Activated CD8-positive, alpha-beta T cell treated with anti-CD3 and anti-CD28 coated beads, Interleukin-2, amount 10 ng/mL, durations not matched to agents 7 days and 5 days (primary cell): ENCODE measurements around the gene CPEB4. TPM values are rescaled to one million over a fixed set of nuclear protein-coding genes. Genes with fewer than 3 reads are reported as not detected.

Source experiments
- ATAC-seq: fragments of 150-1000 bp; cut with Tn5 transposase; one replicate; pipeline ENCODE4 v1.10.0; 2021; ENCODE audit warnings: moderate library complexity
- CTCF ChIA-PET: fragments of 350-600 bp; sonication (Branson Sonifier 250); formaldehyde crosslinking; loops from one replicate; lab custom pipeline; 2021; ENCODE audit warnings: antibody characterized with exemption; lab: Charles Lee
- POLR2A ChIA-PET: fragments of 350-600 bp; sonication (Branson Sonifier 250); formaldehyde crosslinking; loops from one replicate; lab custom pipeline; 2021; ENCODE audit warnings: antibody characterized with exemption; lab: Charles Lee
- DNase-seq: peaks from one replicate; pipeline ENCODE4 v3.0.0-alpha.2; 2020
- H3K27ac Mint-ChIP-seq: one replicate; pipeline ENCODE4 v1.8.0; 2021; ENCODE audit warnings: mild to moderate bottlenecking, mixed read lengths
- H3K27me3 Mint-ChIP-seq: one replicate; pipeline ENCODE4 v1.8.0; 2021; ENCODE audit warnings: low read depth, mixed read lengths
- H3K36me3 Mint-ChIP-seq: one replicate; pipeline ENCODE4 v1.8.0; 2021; ENCODE audit warnings: low read depth, mixed read lengths
- H3K4me1 Mint-ChIP-seq: one replicate; pipeline ENCODE4 v1.8.0; 2021; ENCODE audit warnings: low read depth, mixed read lengths
- H3K4me3 Mint-ChIP-seq: one replicate; pipeline ENCODE4 v1.8.0; 2021; ENCODE audit warnings: mild to moderate bottlenecking, mixed read lengths
- H3K9me3 Mint-ChIP-seq: one replicate; pipeline ENCODE4 v1.8.0; 2022; ENCODE audit warnings: mixed read lengths; ENCODE audit not compliant: insufficient read depth
- total RNA-seq, 2 experiments: library from RNA; stranded (reverse); gene quantifications; one replicate each; pipeline ENCODE4 v1.2.3, GENCODE V29; 2021

CPEB4 gene
- total RNA-seq, 2 experiments from 2014 or later: 10.5 to 12.3 TPM

GRCh38 chr5:173863359-173863758 is 24.8 kb upstream of the CPEB4 start:
- H3K36me3 Mint-ChIP-seq: no peaks in the 10 kb centered on the region
- H3K27me3 Mint-ChIP-seq: peaks cover 2% of the 10 kb centered on the region
- no peak for ATAC-seq
- ChIA-PET POLR2A (no interaction called here), CTCF (no interaction called here)
- no peak overlapping the region for H3K4me3 Mint-ChIP-seq
- DNase-seq: no peak
- H3K4me1 Mint-ChIP-seq: no peaks in the 10 kb centered on the region
- no peak overlapping the region for H3K27ac Mint-ChIP-seq
- no peaks in the 10 kb centered on the region for H3K9me3 Mint-ChIP-seq

GRCh38 chr5:173864126-173865050 is 23.8 kb upstream of the CPEB4 start:
- no peaks in the 10 kb centered on the region for H3K4me1 Mint-ChIP-seq
- DNase-seq (no peak), ATAC-seq (no peak)
- no peak overlapping the region for H3K27ac Mint-ChIP-seq
- peaks cover 2% of the 10 kb centered on the region for H3K27me3 Mint-ChIP-seq
- no peaks in the 10 kb centered on the region for H3K36me3 Mint-ChIP-seq
- no peak overlapping the region for H3K4me3 Mint-ChIP-seq
- H3K9me3 Mint-ChIP-seq: no peaks in the 10 kb centered on the region
- ChIA-PET POLR2A (no interaction called here), CTCF (interaction anchor here (1.0 kb wide), 1 partner anchor 23 kb away, joined by 4 read pairs; the partner anchor contains the start of gene CPEB4)

GRCh38 chr5:173866243-173866857 is 21.8 kb upstream of the CPEB4 start:
- ChIA-PET POLR2A (no interaction called here), CTCF (no interaction called here)
- H3K36me3 Mint-ChIP-seq: no peaks in the 10 kb centered on the region
- DNase-seq (no peak), ATAC-seq (no peak)
- H3K4me3 Mint-ChIP-seq: no peak overlapping the region
- no peaks in the 10 kb centered on the region for H3K9me3 Mint-ChIP-seq
- H3K27me3 Mint-ChIP-seq: no peaks in the 10 kb centered on the region
- no peak overlapping the region for H3K27ac Mint-ChIP-seq
- no peaks in the 10 kb centered on the region for H3K4me1 Mint-ChIP-seq

GRCh38 chr5:173866858-173867679 is 21.1 kb upstream of the CPEB4 start:
- Mint-ChIP-seq H3K27ac (no peak overlapping the region), H3K9me3 (no peaks in the 10 kb centered on the region)

GRCh38 chr5:173868096-173868880 is 19.9 kb upstream of the CPEB4 start:
- DNase-seq (no peak), ATAC-seq (no peak)
- POLR2A ChIA-PET: no interaction called here
- Mint-ChIP-seq H3K9me3 (no peaks in the 10 kb centered on the region), H3K36me3 (no peaks in the 10 kb centered on the region), H3K27ac (no peak overlapping the region), H3K27me3 (no peaks in the 10 kb centered on the region), H3K4me1 (no peaks in the 10 kb centered on the region), H3K4me3 (no peak overlapping the region)
- CTCF ChIA-PET: interaction anchor here (1.7 kb wide), 1 partner anchor 57 kb away, joined by 5 read pairs; no protein-coding TSS in a partner anchor

More at GRCh38 chr5:173866858-173867679, 21.1 kb upstream of the CPEB4 start:
- Mint-ChIP-seq H3K4me3 (no peak overlapping the region), H3K27me3 (no peaks in the 10 kb centered on the region), H3K36me3 (no peaks in the 10 kb centered on the region), H3K4me1 (no peaks in the 10 kb centered on the region)
- no peak for ATAC-seq
- no peak for DNase-seq
- ChIA-PET CTCF (no interaction called here), POLR2A (no interaction called here)

- CTCF ChIA-PET: interaction anchor here (1.7 kb wide), 1 partner anchor 56 kb away, joined by 5 read pairs; no protein-coding TSS in a partner anchor
Measured at GRCh38 chr5:173869316-173869715, 18.8 kb upstream of the CPEB4 start.

GRCh38 chr5:173872957-173873305 is 15.2 kb upstream of the CPEB4 start:
- Mint-ChIP-seq H3K4me1 (no peaks in the 10 kb centered on the region), H3K27ac (no peak overlapping the region), H3K9me3 (no peaks in the 10 kb centered on the region), H3K36me3 (no peaks in the 10 kb centered on the region), H3K27me3 (peaks cover 4% of the 10 kb centered on the region), H3K4me3 (no peak overlapping the region)
- ChIA-PET CTCF (no interaction called here), POLR2A (no interaction called here)
- no peak for DNase-seq
- no peak for ATAC-seq

More at GRCh38 chr5:173869316-173869715, 18.8 kb upstream of the CPEB4 start:
- H3K27me3 Mint-ChIP-seq: no peaks in the 10 kb centered on the region
- POLR2A ChIA-PET: no interaction called here
- H3K36me3 Mint-ChIP-seq: no peaks in the 10 kb centered on the region
- no peaks in the 10 kb centered on the region for H3K9me3 Mint-ChIP-seq
- no peak overlapping the region for H3K4me3 Mint-ChIP-seq
- no peak for DNase-seq
- no peak overlapping the region for H3K27ac Mint-ChIP-seq
- no peak for ATAC-seq
- H3K4me1 Mint-ChIP-seq: no peaks in the 10 kb centered on the region

GRCh38 chr5:173873306-173873922 is 14.7 kb upstream of the CPEB4 start:
- H3K4me1 Mint-ChIP-seq: no peaks in the 10 kb centered on the region
- ChIA-PET POLR2A (no interaction called here), CTCF (no interaction called here)
- no peak overlapping the region for H3K27ac Mint-ChIP-seq
- H3K36me3 Mint-ChIP-seq: no peaks in the 10 kb centered on the region
- ATAC-seq (no peak), DNase-seq (no peak)
- H3K9me3 Mint-ChIP-seq: no peaks in the 10 kb centered on the region
- peaks cover 4% of the 10 kb centered on the region for H3K27me3 Mint-ChIP-seq
- no peak overlapping the region for H3K4me3 Mint-ChIP-seq

GRCh38 chr5:173875189-173875588 is 13.0 kb upstream of the CPEB4 start:
- ChIA-PET CTCF (no interaction called here), POLR2A (no interaction called here)
- Mint-ChIP-seq H3K27me3 (peaks cover 4% of the 10 kb centered on the region), H3K27ac (no peak overlapping the region), H3K4me3 (no peak overlapping the region), H3K9me3 (no peaks in the 10 kb centered on the region), H3K4me1 (no peaks in the 10 kb centered on the region), H3K36me3 (no peaks in the 10 kb centered on the region)
- ATAC-seq (no peak), DNase-seq (no peak)

GRCh38 chr5:173878224-173878967 is 9.8 kb upstream of the CPEB4 start:
- Mint-ChIP-seq H3K9me3 (peaks cover 12% of the 10 kb centered on the region), H3K27ac (no peak overlapping the region), H3K4me3 (no peak overlapping the region), H3K27me3 (peaks cover 4% of the 10 kb centered on the region), H3K36me3 (peaks cover 8% of the 10 kb centered on the region), H3K4me1 (peaks cover 6% of the 10 kb centered on the region)
- ChIA-PET CTCF (no interaction called here), POLR2A (no interaction called here)
- DNase-seq: no peak
- ATAC-seq: no peak
